Natural killer cell (primary cell): ENCODE data around the gene EGFR. TPM values are rescaled to one million over a fixed set of nuclear protein-coding genes. Genes with fewer than 3 reads are reported as not detected.

Source experiments
- ATAC-seq, 3 donors: fragments of 150-1000 bp in 2 of 3; fragments of 200-7000 bp in 1 of 3; cut with Tn5 transposase; 1 replicate in 1 of 3; 2 replicates in 2 of 3; pipeline ENCODE4 v1.10.0; 2021; ENCODE audit warnings: mild to moderate bottlenecking in 2 of 3, moderate library complexity in 2 of 3
- DNase-seq, 2 donors: peaks; one replicate each; pipeline versions ENCODE4 v3.0.0 to v3.0.0-alpha.2; 2013 to 2021; ENCODE audit warnings: mixed read lengths in 1 of 2
- H3K27ac ChIP-seq: one replicate; pipeline ENCODE4 v1.5.1; 2013; ENCODE audit warnings: mild to moderate bottlenecking, low read length
- H3K27me3 ChIP-seq: one replicate; pipeline ENCODE4 v1.6.1; 2013; ENCODE audit warnings: low read length; ENCODE audit not compliant: control insufficient read depth, insufficient read depth
- H3K36me3 ChIP-seq: one replicate; pipeline ENCODE4 v1.6.1; 2013; ENCODE audit warnings: low read length; ENCODE audit not compliant: control insufficient read depth, insufficient read depth
- H3K4me1 ChIP-seq: one replicate; pipeline ENCODE4 v1.6.1; 2013; ENCODE audit warnings: low read length; ENCODE audit not compliant: control insufficient read depth, insufficient read depth
- H3K4me3 ChIP-seq: one replicate; pipeline ENCODE4 v1.5.1; 2013; ENCODE audit warnings: low read length
- H3K9me3 ChIP-seq: one replicate; pipeline ENCODE4 v1.6.1; 2013; ENCODE audit warnings: low read length; ENCODE audit not compliant: control insufficient read depth, insufficient read depth
- H3K27ac Mint-ChIP-seq, 2 donors: one replicate each; pipeline ENCODE4 v1.8.0; 2022; ENCODE audit warnings: mild to moderate bottlenecking in 2 of 2, mixed read lengths in 2 of 2, moderate library complexity in 1 of 2
- H3K27me3 Mint-ChIP-seq, 2 donors: one replicate each; pipeline ENCODE4 v1.8.0; 2022; ENCODE audit warnings: low read depth in 2 of 2, mixed read lengths in 2 of 2
- H3K36me3 Mint-ChIP-seq: one replicate; pipeline ENCODE4 v1.8.0; 2022; ENCODE audit warnings: mixed read lengths
- H3K4me1 Mint-ChIP-seq, 2 donors: one replicate each; pipeline ENCODE4 v1.8.0; 2022; ENCODE audit warnings: mixed read lengths in 2 of 2
- H3K4me3 Mint-ChIP-seq: one replicate; pipeline ENCODE4 v1.8.0; 2022; ENCODE audit warnings: mild to moderate bottlenecking, moderate library complexity, mixed read lengths
- H3K9me3 Mint-ChIP-seq, 2 donors: one replicate each; pipeline ENCODE4 v1.8.0; 2022; ENCODE audit warnings: mixed read lengths in 2 of 2
- CTCF ChIP-seq: fragments of 200-600 bp; IDR thresholded peaks from one replicate; pipeline ENCODE4 v1.8.0; 2022; ENCODE audit warnings: antibody characterized with exemption
- WGBS: methylation state at CpG from one replicate; pipeline ENCODE4 v1.1.7; 2013; ENCODE audit warnings: missing lambda C conversion rate; ENCODE audit not compliant: insufficient coverage; 5-methylcytosine and 5-hydroxymethylcytosine counted together
- intact Hi-C: fragments of 100-400 bp; cut with micrococcal nuclease; formaldehyde crosslinking; loops from one replicate; pipeline ENCODE4 v1.14.2; 2022
- total RNA-seq, 4 donors: library from RNA; stranded (reverse); fragments of 120-200 nt in 1 of 4; gene quantifications; one replicate each; pipeline versions ENCODE4 v1.2.3 to v1.2.4, GENCODE V29; 2013 to 2022

The EGFR gene
- total RNA-seq, 3 donors from 2014 or later (not counting 1 experiment from before 2014, with no cell fraction given), result not detected

DNA sequence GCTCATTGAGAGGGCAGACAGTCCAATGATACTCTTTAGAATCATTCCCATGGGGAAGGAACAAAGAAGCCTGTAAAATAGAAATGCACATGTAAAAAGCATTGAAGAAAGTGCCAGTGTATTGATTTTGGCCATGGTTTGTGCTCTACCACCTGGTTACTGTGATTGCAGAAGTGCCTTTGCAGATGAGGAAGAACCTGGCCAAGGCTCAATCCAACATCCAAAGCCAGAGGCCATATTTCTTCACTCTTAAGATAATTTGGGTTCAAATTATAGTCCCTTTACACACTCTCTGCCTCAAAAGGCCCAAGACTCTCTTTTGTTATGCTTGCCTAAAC is 122.1 kb downstream of the EGFR start:
- Mint-ChIP-seq H3K36me3 (no peaks in the 10 kb centered on the region), H3K9me3 (no peaks in the 10 kb centered on the region), H3K27ac (no peak overlapping the region), H3K4me3 (no peak overlapping the region), H3K27me3 (peaks cover 8 to 12% of the 10 kb centered on the region in 2 donors), H3K4me1 (peaks cover 0 to 3% of the 10 kb centered on the region in 2 donors)
- Histone ChIP-seq H3K27ac (no peak overlapping the region), H3K4me1 (no peaks in the 10 kb centered on the region), H3K36me3 (no peaks in the 10 kb centered on the region), H3K27me3 (no peaks in the 10 kb centered on the region), H3K9me3 (peaks cover 3% of the 10 kb centered on the region), H3K4me3 (no peak overlapping the region)
- DNase-seq (no peak), ATAC-seq (no peak)
- TF ChIP-seq CTCF, result no peak
- intact Hi-C loops, result no loop called here

DNA sequence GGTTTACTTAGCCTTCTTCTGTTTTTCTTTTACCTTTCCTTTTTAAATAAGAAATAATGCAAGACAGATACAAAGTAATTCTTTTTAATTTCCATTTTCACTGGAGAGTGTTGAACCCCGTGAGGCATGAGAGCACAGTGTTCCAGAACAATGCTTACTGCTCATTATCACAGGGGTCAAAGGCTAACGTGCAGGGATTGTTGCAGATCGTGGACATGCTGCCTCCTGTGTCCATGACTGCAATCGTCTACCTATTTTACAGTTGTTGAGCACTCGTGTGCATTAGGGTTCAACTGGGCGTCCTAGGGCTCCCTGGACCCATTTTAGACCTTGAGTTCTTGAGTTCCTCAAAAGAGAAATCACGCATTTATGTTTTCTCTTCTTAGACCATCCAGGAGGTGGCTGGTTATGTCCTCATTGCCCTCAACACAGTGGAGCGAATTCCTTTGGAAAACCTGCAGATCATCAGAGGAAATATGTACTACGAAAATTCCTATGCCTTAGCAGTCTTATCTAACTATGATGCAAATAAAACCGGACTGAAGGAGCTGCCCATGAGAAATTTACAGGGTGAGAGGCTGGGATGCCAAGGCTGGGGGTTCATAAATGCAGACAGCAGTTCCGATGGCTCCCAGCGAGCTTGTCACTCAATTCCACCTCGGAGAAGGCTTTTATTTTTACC is 124.2 kb downstream of the EGFR start:
- H3K4me3 ChIP-seq, result no peak overlapping the region
- peaks cover 13 to 20% of the 10 kb centered on the region in 2 donors for H3K27me3 Mint-ChIP-seq
- peaks cover 0 to 3% of the 10 kb centered on the region in 2 donors for H3K4me1 Mint-ChIP-seq
- H3K27ac Mint-ChIP-seq, result no peak overlapping the region
- no peaks in the 10 kb centered on the region for H3K27me3 ChIP-seq
- H3K9me3 ChIP-seq, result peaks cover 3% of the 10 kb centered on the region
- H3K4me1 ChIP-seq, result no peaks in the 10 kb centered on the region
- H3K27ac ChIP-seq, result no peak overlapping the region
- intact Hi-C loops, result no loop called here
- no peaks in the 10 kb centered on the region for H3K9me3 Mint-ChIP-seq
- no peaks in the 10 kb centered on the region for H3K36me3 ChIP-seq
- no peak overlapping the region for H3K4me3 Mint-ChIP-seq
- H3K36me3 Mint-ChIP-seq, result no peaks in the 10 kb centered on the region
- ATAC-seq (no peak), DNase-seq (no peak)
- 85% methylated on average over 12 of the region's 13 CpGs for WGBS
- TF ChIP-seq CTCF, result no peak

DNA sequence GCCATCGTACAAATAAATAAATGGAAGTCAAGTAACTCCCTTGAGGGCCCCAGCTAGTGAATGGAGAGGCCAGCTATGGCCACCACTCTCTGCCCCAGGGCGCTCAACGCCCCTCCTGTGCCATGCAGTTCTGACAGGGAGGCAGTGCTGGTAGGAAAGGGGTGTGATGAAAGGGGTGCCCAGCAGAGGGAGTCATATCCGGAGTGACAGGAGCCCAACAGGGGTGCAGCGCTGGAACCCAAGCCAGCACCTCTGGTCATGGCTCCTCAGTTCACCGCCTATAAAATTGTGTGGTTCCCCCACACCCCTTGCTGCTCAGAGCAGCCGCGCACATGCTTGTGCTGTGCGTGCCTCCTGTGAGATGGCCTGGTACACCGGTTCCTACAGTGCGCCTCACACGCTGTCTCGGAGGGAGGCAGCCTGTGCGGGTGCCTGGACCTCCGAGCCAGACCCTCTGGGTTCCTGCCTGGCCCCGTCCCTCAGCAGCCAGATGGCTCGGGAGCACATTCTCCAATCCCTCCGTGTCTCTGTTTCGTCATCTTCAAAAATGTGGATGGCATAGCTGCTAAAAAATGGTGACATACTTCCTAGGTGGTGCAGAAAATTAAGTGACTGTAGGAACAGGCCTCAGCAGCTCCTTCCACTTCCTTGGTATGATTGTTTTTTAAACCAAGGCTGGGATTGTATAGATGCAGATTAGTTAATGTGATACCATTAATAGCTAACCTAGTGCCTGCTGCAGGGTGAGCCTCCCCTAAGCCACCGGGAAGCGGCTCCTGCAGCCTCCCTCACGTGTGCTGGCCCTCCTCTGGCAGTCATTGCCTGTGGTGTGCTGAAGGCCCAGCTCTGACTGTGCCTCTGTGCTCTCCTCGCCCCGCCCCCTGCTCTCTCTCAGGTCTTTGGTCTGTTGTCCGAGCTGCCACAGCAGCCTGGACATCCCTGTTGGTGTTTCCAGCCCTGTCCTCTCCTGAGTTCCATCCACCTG is 125.8 kb downstream of the EGFR start:
- Mint-ChIP-seq H3K36me3 (no peaks in the 10 kb centered on the region), H3K27me3 (peaks cover 15 to 20% of the 10 kb centered on the region in 2 donors)
- intact Hi-C loops, result no loop called here

More for the DNA sequence above, 125.8 kb downstream of the EGFR start:
- DNase-seq (no peak), ATAC-seq (no peak)
- no peaks in the 10 kb centered on the region for H3K27me3 ChIP-seq
- Mint-ChIP-seq H3K4me3 (no peak overlapping the region), H3K9me3 (no peaks in the 10 kb centered on the region), H3K27ac (no peak overlapping the region), H3K4me1 (peaks cover 0 to 3% of the 10 kb centered on the region in 2 donors)
- no peaks in the 10 kb centered on the region for H3K4me1 ChIP-seq
- WGBS, result 81% methylated on average over 25 of the region's 25 CpGs
- no peak for TF ChIP-seq CTCF
- no peak overlapping the region for H3K27ac ChIP-seq
- no peaks in the 10 kb centered on the region for H3K9me3 ChIP-seq
- no peak overlapping the region for H3K4me3 ChIP-seq
- no peaks in the 10 kb centered on the region for H3K36me3 ChIP-seq
